GM13977 (cell line): ENCODE data around the gene APLNR.

ENCODE experiments used
- DNase-seq: peaks from one replicate; pipeline ENCODE4 v3.0.0; 2012; ENCODE audit warnings: low spot score
- in situ Hi-C: fragments of 300-500 bp; cut with MboI; formaldehyde crosslinking; loops from one replicate; pipeline ENCODE4 v1.12.0; 2022; ENCODE audit warnings: low sequenced_read_pairs, low pct_unique_long_range_greater_than_20kb, mixed read lengths, inconsistent platforms; ENCODE audit not compliant: unreplicated experiment
- TF ChIP-seq, protein P1 (sequence below): IDR thresholded peaks from 2 replicates; pipeline ENCODE4 v1.5.1; 2012; ENCODE audit warnings: mild to moderate bottlenecking, control low read depth; ENCODE audit not compliant: insufficient read depth; ENCODE audit errors: extremely low read depth, missing control alignments

The APLNR gene

DNA sequence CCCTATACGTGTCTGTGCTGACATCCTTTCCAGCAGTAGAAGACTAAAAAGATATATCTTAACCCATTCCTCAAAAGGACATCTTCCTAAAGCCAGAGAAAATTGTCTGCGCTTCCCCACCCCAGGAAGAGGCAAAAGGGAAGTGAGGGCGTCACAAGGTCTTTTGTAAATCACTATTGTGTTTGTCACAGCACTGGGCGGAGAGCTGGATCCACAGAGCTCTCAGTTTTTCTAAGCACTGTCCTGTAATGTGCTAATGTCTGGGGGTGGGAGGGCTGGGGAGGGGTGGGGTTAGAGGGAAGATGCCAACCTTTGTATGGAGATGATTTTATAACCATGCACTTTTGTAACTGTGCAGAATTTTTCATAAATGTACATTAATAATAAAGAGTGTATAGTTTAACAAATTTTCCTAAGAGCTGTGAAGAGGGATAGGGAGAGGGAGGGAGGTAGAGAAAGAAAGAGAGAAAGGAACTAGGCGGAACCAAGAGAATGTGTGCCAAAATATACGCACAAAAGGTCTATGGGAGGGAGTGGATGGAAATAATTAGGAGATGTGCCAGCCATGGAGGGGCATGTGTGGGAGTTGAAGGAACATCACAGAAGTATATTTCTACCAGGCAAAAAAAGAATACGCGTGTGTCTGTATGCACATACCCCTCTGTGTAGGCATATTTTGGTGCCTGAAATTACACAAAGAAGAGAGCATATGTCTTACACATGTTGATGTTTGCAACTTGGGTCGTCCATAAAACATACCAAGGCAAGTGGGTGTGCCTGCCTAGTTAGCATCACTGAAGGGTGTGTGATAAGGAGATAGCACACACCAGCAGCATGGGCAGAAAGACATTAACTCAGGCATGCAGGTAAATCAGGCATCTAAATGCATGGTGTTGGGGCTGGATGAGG is 45.5 kb downstream of the APLNR start:
- DNase-seq, result no peak
- in situ Hi-C loops, result no loop called here
- TF ChIP-seq, protein P1, sequence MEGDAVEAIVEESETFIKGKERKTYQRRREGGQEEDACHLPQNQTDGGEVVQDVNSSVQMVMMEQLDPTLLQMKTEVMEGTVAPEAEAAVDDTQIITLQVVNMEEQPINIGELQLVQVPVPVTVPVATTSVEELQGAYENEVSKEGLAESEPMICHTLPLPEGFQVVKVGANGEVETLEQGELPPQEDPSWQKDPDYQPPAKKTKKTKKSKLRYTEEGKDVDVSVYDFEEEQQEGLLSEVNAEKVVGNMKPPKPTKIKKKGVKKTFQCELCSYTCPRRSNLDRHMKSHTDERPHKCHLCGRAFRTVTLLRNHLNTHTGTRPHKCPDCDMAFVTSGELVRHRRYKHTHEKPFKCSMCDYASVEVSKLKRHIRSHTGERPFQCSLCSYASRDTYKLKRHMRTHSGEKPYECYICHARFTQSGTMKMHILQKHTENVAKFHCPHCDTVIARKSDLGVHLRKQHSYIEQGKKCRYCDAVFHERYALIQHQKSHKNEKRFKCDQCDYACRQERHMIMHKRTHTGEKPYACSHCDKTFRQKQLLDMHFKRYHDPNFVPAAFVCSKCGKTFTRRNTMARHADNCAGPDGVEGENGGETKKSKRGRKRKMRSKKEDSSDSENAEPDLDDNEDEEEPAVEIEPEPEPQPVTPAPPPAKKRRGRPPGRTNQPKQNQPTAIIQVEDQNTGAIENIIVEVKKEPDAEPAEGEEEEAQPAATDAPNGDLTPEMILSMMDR, result no peak

DNA sequence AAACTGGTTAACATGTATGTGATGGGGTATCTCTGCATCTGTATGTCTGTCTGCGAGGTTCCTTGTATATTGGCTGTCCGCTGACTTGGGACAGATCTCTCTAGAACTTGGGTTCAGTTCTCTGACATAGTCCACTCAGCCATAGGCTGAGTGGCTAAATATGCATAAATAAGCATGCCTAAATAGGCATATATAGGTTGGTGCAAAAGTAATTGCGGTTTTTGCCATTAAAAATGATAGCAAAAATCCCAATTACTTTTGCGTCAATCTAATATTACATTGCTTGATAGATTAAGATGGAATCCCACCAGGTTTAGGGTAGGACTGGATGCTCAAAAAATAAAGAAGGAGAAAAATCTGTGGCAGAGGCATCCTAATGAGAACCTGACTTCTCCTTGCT is 46.5 kb downstream of the APLNR start:
- DNase-seq, result no peak
- in situ Hi-C loops, result no loop called here
- TF ChIP-seq, protein P1, result no peak
